K562 (cell line): ENCODE results near the gene TPR. TPM values are rescaled to one million over a fixed set of nuclear protein-coding genes. Genes with fewer than 3 reads are reported as not detected.

Experiments used
- ATF1 ChIP-seq, 2 experiments: fragments of 450-650 bp in 1 of 2; IDR thresholded peaks; 2 replicates each; pipeline ENCODE4 v1.6.1; 2016; ENCODE audit warnings: missing compliant biosample characterization in 1 of 2, missing genetic modification characterization in 1 of 2
- CAMTA2 ChIP-seq: fragments of 250-450 bp; sonication (Bioruptor Pico); conservative IDR thresholded peaks from 2 replicates; pipeline ENCODE4 v1.5.1; 2022
- DMBX1 ChIP-seq: fragments of 250-450 bp; sonication (Bioruptor Pico); IDR thresholded peaks from 2 replicates; pipeline ENCODE4 v1.8.0; 2022; ENCODE audit warnings: inconsistent platforms, mild to moderate bottlenecking, moderate library complexity, borderline replicate concordance
- FOXA3 ChIP-seq, 2 experiments: fragments of 450-650 bp in 1 of 2; sonication (generic) in 1 of 2; formaldehyde crosslinking; IDR thresholded peaks in 1 of 2; conservative IDR thresholded peaks in 1 of 2; 2 replicates each; pipeline versions ENCODE4 v1.4.0 to v1.8.0; 2020 to 2022; ENCODE audit warnings: mild to moderate bottlenecking in 2 of 2, missing genetic modification reagents in 1 of 2
- KAT2B ChIP-seq: IDR thresholded peaks from one replicate; pipeline ENCODE4 v1.6.1; 2012; ENCODE audit warnings: low read depth, mild to moderate bottlenecking, control low read depth, inconsistent platforms, low read length, moderate library complexity
- KLF1 ChIP-seq: fragments of 450-650 bp; IDR thresholded peaks from 2 replicates; pipeline ENCODE4 v1.6.1; 2016; ENCODE audit warnings: missing genetic modification characterization, missing compliant biosample characterization
- MCM3 ChIP-seq: fragments of 450-650 bp; IDR thresholded peaks from 2 replicates; pipeline ENCODE4 v1.6.1; 2016
- MYNN ChIP-seq, 2 experiments: sonication (generic); formaldehyde crosslinking in 1 of 2; IDR thresholded peaks; 2 replicates each; pipeline versions ENCODE4 v1.5.0 to v1.6.1; 2016 to 2020; ENCODE audit warnings: antibody characterized with exemption in 1 of 2, missing genetic modification reagents in 1 of 2
- STAT5A ChIP-seq: IDR thresholded peaks from 2 replicates; pipeline ENCODE4 v1.6.1; 2012; ENCODE audit warnings: low read length, inconsistent platforms, borderline replicate concordance
- TCF7 ChIP-seq: sonication (generic); IDR thresholded peaks from 2 replicates; pipeline ENCODE4 v1.6.1; 2016; ENCODE audit warnings: antibody characterized with exemption, borderline replicate concordance
- ZNF146 ChIP-seq: IDR thresholded peaks from one replicate; pipeline ENCODE4 v1.6.1; 2018; ENCODE audit warnings: missing compliant biosample characterization; ENCODE audit not compliant: unreplicated experiment
- ZNF23 ChIP-seq: fragments of 250-450 bp; sonication (Bioruptor Pico); IDR thresholded peaks from 2 replicates; pipeline ENCODE4 v1.4.0; 2020; ENCODE audit warnings: mild to moderate bottlenecking
- ZNF3 ChIP-seq: fragments of 250-450 bp; sonication (Bioruptor Pico); IDR thresholded peaks from 2 replicates; pipeline ENCODE4 v1.5.0; 2021; ENCODE audit warnings: mild to moderate bottlenecking, moderate library complexity
- ZNF696 ChIP-seq: fragments of 250-450 bp; sonication (Bioruptor Pico); conservative IDR thresholded peaks from 2 replicates; pipeline ENCODE4 v1.4.0; 2020; ENCODE audit warnings: mild to moderate bottlenecking, moderate library complexity
- ZZZ3 ChIP-seq: fragments of 450-650 bp; IDR thresholded peaks from 2 replicates; pipeline ENCODE4 v1.6.1; 2016; ENCODE audit warnings: antibody characterized with exemption, mild to moderate bottlenecking, moderate library complexity
- polyA plus RNA-seq, 8 experiments: library from polyadenylated mRNA; depleted of rRNA in 4 of 8; stranded (reverse) in 5 of 8; unstranded in 3 of 8; fragments of >200 nt; fragmentation: Nextera tagmentation in 2 of 8; fragmentation: Illumina TruSeq in 1 of 8; extraction: Ambion mirVana in 2 of 8; extraction: Trizol in 1 of 8; gene quantifications; 2 replicates each; pipeline versions ENCODE4 v1.2.1 to v1.2.3, GENCODE V29; 2011 to 2014; ENCODE audit warnings: inconsistent platforms in 1 of 8, missing spikeins in 1 of 8
- total RNA-seq, 7 experiments: library from RNA; depleted of rRNA in 6 of 7; stranded (reverse); fragments of >200 nt in 6 of 7; fragmentation: Illumina TruSeq in 2 of 7; extraction: Trizol in 2 of 7; gene quantifications; 2 replicates each; pipeline versions ENCODE4 v1.2.1 to v1.2.3, GENCODE V29; 2011 to 2021; ENCODE audit warnings: low replicate concordance in 1 of 7
- TF ChIP-seq, protein P1 (sequence below), 2 experiments: fragments of 450-650 bp; formaldehyde crosslinking in 1 of 2; IDR thresholded peaks; 2 replicates each; pipeline versions ENCODE4 v1.4.0 to v1.6.1; 2014 to 2020; ENCODE audit warnings: mild to moderate bottlenecking in 2 of 2, borderline replicate concordance in 1 of 2, low read depth in 1 of 2
- TF ChIP-seq, protein P2 (sequence below): fragments of 250-450 bp; sonication (Bioruptor Pico); IDR thresholded peaks from 2 replicates; pipeline ENCODE4 v1.4.0; 2020; ENCODE audit warnings: mild to moderate bottlenecking, moderate library complexity, borderline replicate concordance

TPR gene
- total and polyA plus RNA-seq, 9 of the 15 experiments (the other 6 are each of a cell fraction or from before 2014, with no cell fraction given), result 48.5 to 167 (median 138) TPM

DNA sequence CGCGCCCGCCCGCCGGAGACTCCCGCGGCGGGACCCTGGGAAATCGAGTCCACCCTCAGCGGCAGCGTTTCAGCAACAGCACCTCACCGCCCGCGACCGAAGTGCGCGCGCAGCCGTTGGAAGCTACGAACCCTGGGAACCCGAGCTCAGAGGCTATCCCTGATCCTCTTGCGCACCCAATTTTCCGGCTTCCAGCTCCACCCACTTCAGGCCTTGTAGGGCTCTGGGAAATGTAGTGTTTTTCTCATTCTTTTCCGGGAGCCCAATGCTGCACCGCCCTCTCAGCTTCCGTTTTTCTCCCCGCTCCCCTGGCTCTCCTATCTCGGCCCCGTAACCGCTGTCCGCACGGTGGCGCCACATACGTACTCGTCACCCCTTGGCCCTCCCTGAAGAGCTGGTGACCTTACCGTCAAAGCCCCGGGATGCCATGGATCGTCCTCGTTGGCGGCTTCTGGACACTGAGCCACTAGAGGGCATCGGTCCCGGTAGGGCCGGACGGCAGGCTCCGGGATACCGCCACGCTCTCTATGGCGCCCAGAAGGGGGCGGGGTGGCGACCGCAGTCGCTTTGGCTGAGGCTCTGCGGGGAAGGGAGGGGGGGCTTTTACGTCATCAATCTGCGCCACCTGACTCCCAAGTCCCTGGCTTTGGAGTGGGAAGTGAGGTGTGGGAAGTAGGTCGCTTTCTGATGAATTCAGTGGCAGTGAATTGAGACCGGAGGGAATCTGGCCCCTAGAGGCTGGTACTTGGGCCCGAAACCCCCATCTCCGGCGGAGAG, at the start of gene TPR, which contains the start of gene ODR4 (continued):
- TF ChIP-seq MYNN (IDR thresholded peaks at IDR 0.05), result peak; percentile 77; the same call in 1 of the 2 replicates
- TF ChIP-seq MYNN (CRISPR knock-in tag; IDR thresholded peaks at IDR 0.05), result no peak
- peak; percentile 94 for TF ChIP-seq ATF1 (CRISPR knock-in tag; IDR thresholded peaks at IDR 0.05)
- TF ChIP-seq ATF1 (tag; IDR thresholded peaks at IDR 0.05), result peak; percentile 100
- TF ChIP-seq, protein P1, sequence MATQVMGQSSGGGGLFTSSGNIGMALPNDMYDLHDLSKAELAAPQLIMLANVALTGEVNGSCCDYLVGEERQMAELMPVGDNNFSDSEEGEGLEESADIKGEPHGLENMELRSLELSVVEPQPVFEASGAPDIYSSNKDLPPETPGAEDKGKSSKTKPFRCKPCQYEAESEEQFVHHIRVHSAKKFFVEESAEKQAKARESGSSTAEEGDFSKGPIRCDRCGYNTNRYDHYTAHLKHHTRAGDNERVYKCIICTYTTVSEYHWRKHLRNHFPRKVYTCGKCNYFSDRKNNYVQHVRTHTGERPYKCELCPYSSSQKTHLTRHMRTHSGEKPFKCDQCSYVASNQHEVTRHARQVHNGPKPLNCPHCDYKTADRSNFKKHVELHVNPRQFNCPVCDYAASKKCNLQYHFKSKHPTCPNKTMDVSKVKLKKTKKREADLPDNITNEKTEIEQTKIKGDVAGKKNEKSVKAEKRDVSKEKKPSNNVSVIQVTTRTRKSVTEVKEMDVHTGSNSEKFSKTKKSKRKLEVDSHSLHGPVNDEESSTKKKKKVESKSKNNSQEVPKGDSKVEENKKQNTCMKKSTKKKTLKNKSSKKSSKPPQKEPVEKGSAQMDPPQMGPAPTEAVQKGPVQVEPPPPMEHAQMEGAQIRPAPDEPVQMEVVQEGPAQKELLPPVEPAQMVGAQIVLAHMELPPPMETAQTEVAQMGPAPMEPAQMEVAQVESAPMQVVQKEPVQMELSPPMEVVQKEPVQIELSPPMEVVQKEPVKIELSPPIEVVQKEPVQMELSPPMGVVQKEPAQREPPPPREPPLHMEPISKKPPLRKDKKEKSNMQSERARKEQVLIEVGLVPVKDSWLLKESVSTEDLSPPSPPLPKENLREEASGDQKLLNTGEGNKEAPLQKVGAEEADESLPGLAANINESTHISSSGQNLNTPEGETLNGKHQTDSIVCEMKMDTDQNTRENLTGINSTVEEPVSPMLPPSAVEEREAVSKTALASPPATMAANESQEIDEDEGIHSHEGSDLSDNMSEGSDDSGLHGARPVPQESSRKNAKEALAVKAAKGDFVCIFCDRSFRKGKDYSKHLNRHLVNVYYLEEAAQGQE (IDR thresholded peaks at IDR 0.05; ENCODE audit: borderline replicate concordance), result peak; percentile 41; the same call in 1 of the 2 replicates
- TF ChIP-seq, protein P1 (CRISPR knock-in tag; IDR thresholded peaks at IDR 0.05; ENCODE audit: low read depth), result no peak; the same call in 1 of the 2 replicates
- no peak for TF ChIP-seq FOXA3 (CRISPR knock-in tag; conservative IDR thresholded peaks at IDR 0.05 in 1 of 2, IDR thresholded peaks at IDR 0.05 in 1 of 2)
- no peak for TF ChIP-seq ZNF146 (CRISPR knock-in tag)
- peak; percentile 23; the same call in 1 of the 2 replicates for TF ChIP-seq TCF7
- TF ChIP-seq CAMTA2 (CRISPR knock-in tag), result 0 out of 2 replicates have a peak, but pooled peaks have one; percentile 90
- peak; percentile 100 for TF ChIP-seq KAT2B
- no peak; the same call in 1 of the 2 replicates for TF ChIP-seq DMBX1
- TF ChIP-seq, protein P2, sequence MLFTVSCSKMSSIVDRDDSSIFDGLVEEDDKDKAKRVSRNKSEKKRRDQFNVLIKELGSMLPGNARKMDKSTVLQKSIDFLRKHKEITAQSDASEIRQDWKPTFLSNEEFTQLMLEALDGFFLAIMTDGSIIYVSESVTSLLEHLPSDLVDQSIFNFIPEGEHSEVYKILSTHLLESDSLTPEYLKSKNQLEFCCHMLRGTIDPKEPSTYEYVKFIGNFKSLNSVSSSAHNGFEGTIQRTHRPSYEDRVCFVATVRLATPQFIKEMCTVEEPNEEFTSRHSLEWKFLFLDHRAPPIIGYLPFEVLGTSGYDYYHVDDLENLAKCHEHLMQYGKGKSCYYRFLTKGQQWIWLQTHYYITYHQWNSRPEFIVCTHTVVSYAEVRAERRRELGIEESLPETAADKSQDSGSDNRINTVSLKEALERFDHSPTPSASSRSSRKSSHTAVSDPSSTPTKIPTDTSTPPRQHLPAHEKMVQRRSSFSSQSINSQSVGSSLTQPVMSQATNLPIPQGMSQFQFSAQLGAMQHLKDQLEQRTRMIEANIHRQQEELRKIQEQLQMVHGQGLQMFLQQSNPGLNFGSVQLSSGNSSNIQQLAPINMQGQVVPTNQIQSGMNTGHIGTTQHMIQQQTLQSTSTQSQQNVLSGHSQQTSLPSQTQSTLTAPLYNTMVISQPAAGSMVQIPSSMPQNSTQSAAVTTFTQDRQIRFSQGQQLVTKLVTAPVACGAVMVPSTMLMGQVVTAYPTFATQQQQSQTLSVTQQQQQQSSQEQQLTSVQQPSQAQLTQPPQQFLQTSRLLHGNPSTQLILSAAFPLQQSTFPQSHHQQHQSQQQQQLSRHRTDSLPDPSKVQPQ, result no peak
- TF ChIP-seq ZNF23 (CRISPR knock-in tag), result no peak
- no peak; the same call in 1 of the 2 replicates for TF ChIP-seq STAT5A
- TF ChIP-seq KLF1 (tag), result peak; percentile 95
- no peak for TF ChIP-seq MCM3
- no peak for TF ChIP-seq ZNF696 (CRISPR knock-in tag)
- TF ChIP-seq ZNF3 (CRISPR knock-in tag), result no peak
- TF ChIP-seq ZZZ3, result peak; percentile 90
